Hepatocyte (in vitro differentiated cells): ENCODE results near the gene LRCOL1.

Experiments
- EZH2 ChIP-seq: fragments of 200-600 bp; sonication (generic); IDR thresholded peaks from 2 replicates; pipeline ENCODE4 v1.6.1; 2016; ENCODE audit warnings: antibody characterized with exemption, mild to moderate bottlenecking, borderline replicate concordance
- TF ChIP-seq, protein P1 (sequence below): fragments of 200-600 bp; sonication (generic); IDR thresholded peaks from 2 replicates; pipeline ENCODE4 v1.5.1; 2016; ENCODE audit warnings: antibody characterized with exemption, mild to moderate bottlenecking; ENCODE audit not compliant: poor library complexity

DNA sequence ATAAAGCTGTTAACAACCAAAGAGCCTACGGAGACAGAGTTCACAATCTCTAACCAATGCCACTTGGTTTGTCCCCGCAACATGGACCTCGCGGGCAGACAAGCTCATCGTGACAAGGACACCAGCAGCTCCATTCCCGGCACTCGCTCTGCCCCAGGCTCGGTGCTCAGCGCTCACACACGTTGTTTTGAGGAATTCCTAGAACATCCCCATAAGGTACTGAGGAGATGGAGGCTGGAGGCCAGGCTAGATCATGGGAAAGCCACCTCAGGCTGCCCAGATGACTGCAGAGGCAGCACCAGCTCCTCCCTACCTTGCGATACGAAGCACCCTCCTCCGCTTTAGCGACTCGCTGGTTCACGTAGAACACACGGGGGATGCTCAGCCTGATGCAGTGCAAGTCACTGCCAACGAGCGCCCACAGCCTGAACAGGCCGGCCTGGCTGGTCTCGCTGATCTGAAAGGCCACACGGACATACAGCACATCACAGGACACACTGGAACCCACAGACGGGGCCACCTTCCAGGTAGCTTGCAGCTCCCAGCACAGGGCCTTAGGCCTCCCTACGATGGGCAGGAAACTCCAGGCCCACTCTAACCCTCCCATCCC is 38.3 kb upstream of the LRCOL1 start:
- TF ChIP-seq, protein P1, sequence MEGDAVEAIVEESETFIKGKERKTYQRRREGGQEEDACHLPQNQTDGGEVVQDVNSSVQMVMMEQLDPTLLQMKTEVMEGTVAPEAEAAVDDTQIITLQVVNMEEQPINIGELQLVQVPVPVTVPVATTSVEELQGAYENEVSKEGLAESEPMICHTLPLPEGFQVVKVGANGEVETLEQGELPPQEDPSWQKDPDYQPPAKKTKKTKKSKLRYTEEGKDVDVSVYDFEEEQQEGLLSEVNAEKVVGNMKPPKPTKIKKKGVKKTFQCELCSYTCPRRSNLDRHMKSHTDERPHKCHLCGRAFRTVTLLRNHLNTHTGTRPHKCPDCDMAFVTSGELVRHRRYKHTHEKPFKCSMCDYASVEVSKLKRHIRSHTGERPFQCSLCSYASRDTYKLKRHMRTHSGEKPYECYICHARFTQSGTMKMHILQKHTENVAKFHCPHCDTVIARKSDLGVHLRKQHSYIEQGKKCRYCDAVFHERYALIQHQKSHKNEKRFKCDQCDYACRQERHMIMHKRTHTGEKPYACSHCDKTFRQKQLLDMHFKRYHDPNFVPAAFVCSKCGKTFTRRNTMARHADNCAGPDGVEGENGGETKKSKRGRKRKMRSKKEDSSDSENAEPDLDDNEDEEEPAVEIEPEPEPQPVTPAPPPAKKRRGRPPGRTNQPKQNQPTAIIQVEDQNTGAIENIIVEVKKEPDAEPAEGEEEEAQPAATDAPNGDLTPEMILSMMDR = no peak
- TF ChIP-seq EZH2 = no peak
